Measurements from ENCODE around the gene FBXL16.
A peak's percentile ranks its signal among the peaks of the same experiment; 100 is the strongest.

FBXL16 gene

DNA sequence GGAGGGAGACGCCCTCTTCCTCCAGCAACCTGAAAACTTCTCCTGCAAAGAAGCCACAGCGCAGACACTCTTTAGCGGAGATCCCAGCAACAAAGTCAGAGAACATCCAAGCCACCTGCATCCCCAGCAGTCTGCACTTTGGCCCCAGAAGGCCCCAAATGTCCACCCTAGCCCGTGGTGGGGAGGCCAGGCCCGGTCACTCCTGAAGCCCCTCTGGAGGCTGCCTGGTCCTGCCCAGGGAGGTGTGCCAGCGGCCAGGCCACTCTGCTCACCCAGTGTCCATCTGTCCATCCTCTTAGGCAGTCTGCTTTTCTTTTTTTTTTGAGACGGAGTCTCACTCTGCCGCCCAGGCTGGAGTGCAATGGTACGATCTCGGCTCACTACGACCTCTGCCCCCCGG lies 26.7 kb upstream of the FBXL16 start:
- Histone ChIP-seq H3K9me3 (no peaks in the 10 kb centered on the region), H3K4me1 (no peaks in the 10 kb centered on the region), H3K36me3 (peaks cover 60% of the 10 kb centered on the region), H3K4me3 (ENCODE audit: low read depth, low read length) (no peak overlapping the region), H3K27me3 (no peaks in the 10 kb centered on the region)
- TF ChIP-seq, protein P1, sequence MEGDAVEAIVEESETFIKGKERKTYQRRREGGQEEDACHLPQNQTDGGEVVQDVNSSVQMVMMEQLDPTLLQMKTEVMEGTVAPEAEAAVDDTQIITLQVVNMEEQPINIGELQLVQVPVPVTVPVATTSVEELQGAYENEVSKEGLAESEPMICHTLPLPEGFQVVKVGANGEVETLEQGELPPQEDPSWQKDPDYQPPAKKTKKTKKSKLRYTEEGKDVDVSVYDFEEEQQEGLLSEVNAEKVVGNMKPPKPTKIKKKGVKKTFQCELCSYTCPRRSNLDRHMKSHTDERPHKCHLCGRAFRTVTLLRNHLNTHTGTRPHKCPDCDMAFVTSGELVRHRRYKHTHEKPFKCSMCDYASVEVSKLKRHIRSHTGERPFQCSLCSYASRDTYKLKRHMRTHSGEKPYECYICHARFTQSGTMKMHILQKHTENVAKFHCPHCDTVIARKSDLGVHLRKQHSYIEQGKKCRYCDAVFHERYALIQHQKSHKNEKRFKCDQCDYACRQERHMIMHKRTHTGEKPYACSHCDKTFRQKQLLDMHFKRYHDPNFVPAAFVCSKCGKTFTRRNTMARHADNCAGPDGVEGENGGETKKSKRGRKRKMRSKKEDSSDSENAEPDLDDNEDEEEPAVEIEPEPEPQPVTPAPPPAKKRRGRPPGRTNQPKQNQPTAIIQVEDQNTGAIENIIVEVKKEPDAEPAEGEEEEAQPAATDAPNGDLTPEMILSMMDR (IDR thresholded peaks at IDR 0.05; ENCODE audit: low read depth, low read length) = no peak
- DNase-seq = no peak

DNA sequence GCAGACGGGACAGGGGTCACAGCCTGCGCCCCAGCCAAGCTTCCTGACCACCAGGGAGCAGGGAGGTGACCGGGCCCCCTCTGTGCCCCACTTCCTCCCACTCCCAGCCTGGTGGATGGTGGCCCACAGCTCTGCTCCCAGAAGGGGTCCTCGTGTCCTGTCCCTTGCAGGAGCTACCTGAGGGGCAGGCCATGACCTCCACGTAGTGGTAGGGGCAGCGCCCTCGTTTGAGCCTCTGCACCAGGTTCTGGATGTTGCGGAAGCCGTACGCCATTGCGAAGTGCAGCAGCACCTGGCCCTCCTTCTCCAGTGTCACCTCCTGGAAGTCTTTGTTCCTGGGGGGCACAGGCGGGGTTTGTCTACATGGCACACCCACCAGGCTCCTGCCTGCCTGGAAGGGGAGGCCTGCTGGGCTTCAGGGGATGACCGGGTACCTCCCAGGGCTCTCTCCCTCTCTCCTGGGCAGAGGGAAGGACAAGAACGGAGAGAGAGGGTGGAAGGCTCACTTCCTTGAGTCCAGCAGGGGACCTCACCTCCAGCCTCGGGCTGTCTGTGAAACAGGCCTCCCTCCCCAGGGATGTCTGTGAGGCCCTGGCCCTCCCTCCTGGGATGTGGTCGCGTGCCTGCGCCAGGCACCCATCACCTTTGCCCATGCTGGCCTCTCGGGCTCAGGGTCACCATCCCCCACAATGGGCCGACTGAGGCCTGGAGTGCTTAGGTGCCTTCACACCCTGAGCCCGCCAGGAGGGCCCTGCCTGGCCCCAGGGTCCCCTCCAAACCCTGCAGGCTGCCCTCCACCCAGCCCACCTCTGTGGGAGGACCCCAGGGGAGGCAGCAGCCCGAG lies 25.3 kb upstream of the FBXL16 start:
- DNase-seq = no peak
- TF ChIP-seq, protein P1 (IDR thresholded peaks at IDR 0.05; ENCODE audit: low read depth, low read length) = no peak
- peaks cover 7% of the 10 kb centered on the region for H3K4me1 ChIP-seq
- no peak overlapping the region for H3K4me3 ChIP-seq (ENCODE audit: low read depth, low read length)
- no peaks in the 10 kb centered on the region for H3K9me3 ChIP-seq
- peaks cover 46% of the 10 kb centered on the region for H3K36me3 ChIP-seq
- H3K27me3 ChIP-seq = no peaks in the 10 kb centered on the region

DNA sequence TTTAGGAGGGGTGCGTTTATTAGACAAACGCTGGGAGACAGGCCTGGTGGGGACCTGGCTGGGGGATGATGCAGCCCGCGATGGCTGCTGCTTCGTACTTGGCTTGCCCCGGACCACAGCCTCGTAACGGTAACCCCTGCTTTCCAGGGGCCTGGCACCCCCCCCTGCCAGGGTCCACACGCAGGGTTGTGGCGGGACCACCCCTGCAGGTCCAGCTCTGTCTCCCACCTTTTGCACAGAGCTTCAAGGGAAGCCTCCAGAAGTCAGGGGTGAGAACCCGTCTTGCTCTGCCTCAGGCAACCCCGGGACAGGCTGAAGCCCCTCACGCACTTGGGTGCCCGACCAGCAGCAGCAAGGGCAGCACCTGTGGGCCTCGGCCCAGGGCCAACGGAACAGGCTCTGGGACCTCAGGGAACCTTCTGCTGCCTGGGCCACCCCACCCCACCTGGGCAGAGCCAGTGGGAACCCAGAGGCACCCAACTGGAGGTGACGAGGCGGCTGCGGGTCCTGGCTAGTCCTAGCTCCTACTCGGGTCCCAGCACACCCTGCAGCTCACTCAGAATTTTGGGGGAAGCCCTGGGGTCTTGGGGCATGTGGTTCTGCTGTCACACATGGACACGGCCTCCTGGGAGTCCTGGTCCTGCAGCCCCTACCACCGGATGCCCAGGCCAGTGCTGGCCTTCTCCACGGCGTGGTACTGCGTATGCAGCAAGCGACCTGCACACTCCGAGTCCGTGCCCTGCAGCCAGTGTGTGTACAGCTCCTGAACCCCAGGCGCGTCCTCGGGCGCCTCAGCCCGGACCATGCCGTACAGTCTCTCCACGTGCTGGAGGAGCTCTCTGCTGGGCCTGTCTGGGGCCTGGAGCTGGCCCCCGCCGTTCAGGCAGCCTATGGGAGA lies 24.4 kb upstream of the FBXL16 start:
- no peak for DNase-seq
- Histone ChIP-seq H3K4me3 (ENCODE audit: low read depth, low read length) (peak overlapping the region; percentile 83; the same call in 1 of the 2 replicates), H3K9me3 (no peaks in the 10 kb centered on the region), H3K36me3 (peaks cover 45% of the 10 kb centered on the region), H3K27me3 (no peaks in the 10 kb centered on the region), H3K4me1 (peaks cover 7% of the 10 kb centered on the region)
- TF ChIP-seq, protein P1 (IDR thresholded peaks at IDR 0.05; ENCODE audit: low read depth, low read length) = no peak

DNA sequence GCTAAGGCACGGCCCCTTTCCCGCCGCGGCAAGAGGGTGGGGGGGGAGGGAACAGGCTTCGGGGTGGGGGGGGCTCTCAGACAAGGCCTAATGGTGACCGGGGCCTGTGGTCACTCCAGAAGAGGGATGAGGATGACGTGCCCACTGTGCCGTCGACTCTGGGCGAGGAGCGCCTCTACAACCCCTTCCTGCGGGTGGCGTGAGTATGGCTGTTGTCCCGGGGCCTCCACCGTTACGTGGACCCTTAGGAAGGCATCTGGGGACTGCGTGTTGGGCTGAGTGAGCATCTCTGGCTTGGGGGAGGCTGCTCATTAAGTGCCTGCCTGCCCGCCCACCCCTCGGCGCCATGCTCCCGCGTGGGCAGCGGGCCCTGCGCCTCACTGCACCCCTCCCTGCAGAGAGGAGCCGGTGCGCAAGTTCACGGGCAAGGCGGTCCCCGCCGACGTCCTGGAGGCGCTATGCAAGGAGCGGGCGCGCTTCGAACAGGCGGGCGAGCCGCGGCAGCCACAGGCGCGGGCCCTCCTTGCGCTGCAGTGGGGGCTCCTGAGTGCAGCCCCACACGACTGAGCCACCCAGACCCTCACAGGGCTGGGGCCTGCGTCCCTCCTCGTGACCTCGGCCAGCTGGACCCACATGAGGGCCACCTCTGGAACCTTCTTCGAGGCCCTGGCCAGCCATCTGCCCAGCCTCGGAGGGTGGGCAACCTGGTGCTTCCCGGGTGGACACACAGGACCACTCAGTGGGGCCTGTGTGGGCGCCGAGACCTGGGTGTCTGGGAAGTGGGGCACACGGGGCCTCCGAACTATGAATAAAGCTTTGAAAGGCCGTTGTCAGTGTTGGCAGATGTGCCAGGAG lies 23.5 kb upstream of the FBXL16 start:
- H3K36me3 ChIP-seq = peaks cover 44% of the 10 kb centered on the region
- H3K4me1 ChIP-seq = peaks cover 7% of the 10 kb centered on the region
- H3K27me3 ChIP-seq = no peaks in the 10 kb centered on the region
- peak overlapping the region; percentile 83 for H3K4me3 ChIP-seq (ENCODE audit: low read depth, low read length)
- no peak for DNase-seq
- no peaks in the 10 kb centered on the region for H3K9me3 ChIP-seq
- TF ChIP-seq, protein P1 (IDR thresholded peaks at IDR 0.05; ENCODE audit: low read depth, low read length) = no peak

DNA sequence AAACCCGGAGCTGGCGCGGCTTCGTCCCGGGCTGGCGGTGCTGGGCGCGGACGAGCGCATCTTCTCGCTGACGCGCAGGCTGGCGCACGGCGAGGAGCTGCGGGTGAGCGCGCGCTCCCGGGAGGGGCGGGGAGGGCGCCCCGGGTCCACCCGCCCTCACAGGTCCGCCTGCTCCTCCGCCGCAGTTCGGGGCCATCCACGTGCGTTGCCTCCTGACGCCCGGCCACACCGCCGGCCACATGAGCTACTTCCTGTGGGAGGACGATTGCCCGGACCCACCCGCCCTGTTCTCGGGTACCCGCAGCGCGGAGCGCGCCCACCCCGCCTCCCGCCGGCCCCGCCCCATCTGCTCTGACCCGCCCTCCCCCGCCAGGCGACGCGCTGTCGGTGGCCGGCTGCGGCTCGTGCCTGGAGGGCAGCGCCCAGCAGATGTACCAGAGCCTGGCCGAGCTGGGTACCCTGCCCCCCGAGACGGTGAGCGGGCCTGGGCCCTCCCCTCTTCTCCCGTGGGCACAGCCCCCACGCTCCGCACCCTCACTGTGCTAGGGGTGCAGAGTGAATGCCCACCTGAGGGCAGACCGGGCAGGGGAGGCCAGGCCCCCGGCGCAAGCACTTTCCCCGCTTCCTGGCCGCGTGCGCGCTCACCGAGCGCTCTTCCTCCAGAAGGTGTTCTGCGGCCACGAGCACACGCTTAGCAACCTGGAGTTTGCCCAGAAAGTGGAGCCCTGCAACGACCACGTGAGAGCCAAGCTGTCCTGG lies 22.7 kb upstream of the FBXL16 start:
- peaks cover 7% of the 10 kb centered on the region for H3K4me1 ChIP-seq
- peak; percentile 96 for DNase-seq
- H3K4me3 ChIP-seq (ENCODE audit: low read depth, low read length) = peak overlapping the region; percentile 83
- TF ChIP-seq, protein P1 (IDR thresholded peaks at IDR 0.05; ENCODE audit: low read depth, low read length) = no peak
- no peaks in the 10 kb centered on the region for H3K27me3 ChIP-seq
- peaks cover 38% of the 10 kb centered on the region for H3K36me3 ChIP-seq
- no peaks in the 10 kb centered on the region for H3K9me3 ChIP-seq

Measured in BE2C (cell line).